HG03521 (cell line): Measurements from ENCODE around the gene RAP2B.
"Not testable (repeated sequence)": the region's sequence is repeated elsewhere in the genome, so short reads cannot be mapped to it uniquely, and the experiment has no call there.

Experiments used
- ATAC-seq: cut with Tn5 transposase; IDR thresholded peaks from one replicate; pipeline ENCODE4 v1.9.1; 2021; ENCODE audit warnings: mild to moderate bottlenecking, moderate library complexity; ENCODE audit not compliant: unreplicated experiment

Gene RAP2B

GRCh38 chr3:153161714-153162512 lies at the start of gene RAP2B:
Gene RAP2B, plus strand, starts transcription at chr3:153162226. Its CDS starts 468 bp downstream, at chr3:153162694.
- ATAC-seq = peak; percentile 50

- ATAC-seq = no peak
Observed at GRCh38 chr3:153113541-153113940, 48.5 kb upstream of the RAP2B start.

GRCh38 chr3:153114270-153114669 lies 47.8 kb upstream of the RAP2B start:
- not testable (repeated sequence) for ATAC-seq

- ATAC-seq = no peak
Observed at GRCh38 chr3:153115326-153115725, 46.7 kb upstream of the RAP2B start.

GRCh38 chr3:153127788-153128187 lies 34.2 kb upstream of the RAP2B start:
- no peak for ATAC-seq

GRCh38 chr3:153129426-153129825 lies 32.6 kb upstream of the RAP2B start:
- no peak for ATAC-seq

- no peak for ATAC-seq
Observed at GRCh38 chr3:153129866-153130265, 32.2 kb upstream of the RAP2B start.

GRCh38 chr3:153130312-153130977 lies 31.6 kb upstream of the RAP2B start:
- ATAC-seq = peak; percentile 92

GRCh38 chr3:153137626-153138025 lies 24.4 kb upstream of the RAP2B start:
- ATAC-seq = no peak

- ATAC-seq = peak; percentile 53
Observed at GRCh38 chr3:153138276-153139210, 23.5 kb upstream of the RAP2B start.

GRCh38 chr3:153142961-153143360 lies 19.1 kb upstream of the RAP2B start:
- no peak for ATAC-seq

- ATAC-seq = no peak
Observed at GRCh38 chr3:153144071-153144470, 18.0 kb upstream of the RAP2B start.

GRCh38 chr3:153144779-153145178 lies 17.2 kb upstream of the RAP2B start:
- ATAC-seq = no peak

GRCh38 chr3:153145454-153145853 lies 16.6 kb upstream of the RAP2B start:
- ATAC-seq = no peak

- ATAC-seq = no peak
Observed at GRCh38 chr3:153146191-153147053, 15.6 kb upstream of the RAP2B start.

GRCh38 chr3:153150991-153151390 lies 11.0 kb upstream of the RAP2B start:
- no peak for ATAC-seq

- not testable (repeated sequence) for ATAC-seq
Observed at GRCh38 chr3:153155786-153156185, 6.2 kb upstream of the RAP2B start.

- ATAC-seq = no peak
Observed at GRCh38 chr3:153158189-153158588, 3.8 kb upstream of the RAP2B start.

GRCh38 chr3:153158961-153159735 lies 2.9 kb upstream of the RAP2B start:
- no peak for ATAC-seq
